Esophagus muscularis mucosa (tissue), 4 donors: ENCODE results near the gene DBNDD2.

Source experiments
- CTCF ChIP-seq, 3 experiments: fragments of 200-600 bp in 2 of 3; fragments of 450-650 bp in 1 of 3; sonication (generic) in 2 of 3; IDR thresholded peaks; one replicate each; pipeline ENCODE4 v1.5.1; 2017 to 2019; ENCODE audit warnings: antibody characterized with exemption in 3 of 3, mild to moderate bottlenecking in 2 of 3, moderate library complexity in 1 of 3
- EP300 ChIP-seq: sonication (generic); formaldehyde crosslinking; IDR thresholded peaks from one replicate; pipeline ENCODE4 v1.6.1; 2017; ENCODE audit warnings: antibody characterized with exemption
- POLR2A ChIP-seq: fragments of 450-650 bp; IDR thresholded peaks from one replicate; pipeline ENCODE4 v1.6.1; 2017; ENCODE audit warnings: antibody characterized with exemption, moderate library complexity, mild to moderate bottlenecking, low read depth
- POLR2AphosphoS5 ChIP-seq, 2 donors: sonication (generic); formaldehyde crosslinking; IDR thresholded peaks; one replicate each; pipeline ENCODE4 v1.6.1; 2017; ENCODE audit warnings: antibody characterized with exemption in 2 of 2

- peak in 1 of 3 experiments; percentile 28 for TF ChIP-seq CTCF (IDR thresholded peaks at IDR 0.05)
- no peak for TF ChIP-seq POLR2A
- TF ChIP-seq EP300: no peak
- TF ChIP-seq POLR2AphosphoS5 (IDR thresholded peaks at IDR 0.05): no peak
Observed at GRCh38 chr20:45445805-45446562, 37.9 kb downstream of the DBNDD2 start.
